Adipocyte (in vitro differentiated cells): ENCODE measurements around the gene TMPRSS6.

ENCODE experiments used
- DNase-seq: peaks from one replicate; pipeline ENCODE4 v3.0.0-alpha.2; 2015; ENCODE audit warnings: low read depth
- H3K27me3 ChIP-seq: replicated peaks from 2 replicates; pipeline ENCODE4 v1.7.0; 2013; ENCODE audit warnings: mild to moderate bottlenecking, low read length, moderate library complexity; ENCODE audit not compliant: control insufficient read depth, insufficient read depth
- H3K36me3 ChIP-seq: 2 replicates; pipeline ENCODE4 v1.7.0; 2013; ENCODE audit warnings: low read length, mild to moderate bottlenecking, moderate library complexity; ENCODE audit not compliant: control insufficient read depth, insufficient read depth, severe bottlenecking
- H3K4me1 ChIP-seq: 2 replicates; pipeline ENCODE4 v1.7.0; 2013; ENCODE audit warnings: mild to moderate bottlenecking, low read length, moderate library complexity; ENCODE audit not compliant: control insufficient read depth, insufficient read depth
- H3K4me3 ChIP-seq: 2 replicates; pipeline ENCODE4 v1.7.0; 2013; ENCODE audit warnings: mild to moderate bottlenecking, low read length, moderate library complexity
- H3K9ac ChIP-seq: 2 replicates; pipeline ENCODE4 v1.7.0; 2013; ENCODE audit warnings: mild to moderate bottlenecking, low read length, moderate library complexity
- H3K9me3 ChIP-seq: 2 replicates; pipeline ENCODE4 v1.7.0; 2013; ENCODE audit warnings: mild to moderate bottlenecking, low read length, moderate library complexity; ENCODE audit not compliant: control insufficient read depth

The TMPRSS6 gene

DNA sequence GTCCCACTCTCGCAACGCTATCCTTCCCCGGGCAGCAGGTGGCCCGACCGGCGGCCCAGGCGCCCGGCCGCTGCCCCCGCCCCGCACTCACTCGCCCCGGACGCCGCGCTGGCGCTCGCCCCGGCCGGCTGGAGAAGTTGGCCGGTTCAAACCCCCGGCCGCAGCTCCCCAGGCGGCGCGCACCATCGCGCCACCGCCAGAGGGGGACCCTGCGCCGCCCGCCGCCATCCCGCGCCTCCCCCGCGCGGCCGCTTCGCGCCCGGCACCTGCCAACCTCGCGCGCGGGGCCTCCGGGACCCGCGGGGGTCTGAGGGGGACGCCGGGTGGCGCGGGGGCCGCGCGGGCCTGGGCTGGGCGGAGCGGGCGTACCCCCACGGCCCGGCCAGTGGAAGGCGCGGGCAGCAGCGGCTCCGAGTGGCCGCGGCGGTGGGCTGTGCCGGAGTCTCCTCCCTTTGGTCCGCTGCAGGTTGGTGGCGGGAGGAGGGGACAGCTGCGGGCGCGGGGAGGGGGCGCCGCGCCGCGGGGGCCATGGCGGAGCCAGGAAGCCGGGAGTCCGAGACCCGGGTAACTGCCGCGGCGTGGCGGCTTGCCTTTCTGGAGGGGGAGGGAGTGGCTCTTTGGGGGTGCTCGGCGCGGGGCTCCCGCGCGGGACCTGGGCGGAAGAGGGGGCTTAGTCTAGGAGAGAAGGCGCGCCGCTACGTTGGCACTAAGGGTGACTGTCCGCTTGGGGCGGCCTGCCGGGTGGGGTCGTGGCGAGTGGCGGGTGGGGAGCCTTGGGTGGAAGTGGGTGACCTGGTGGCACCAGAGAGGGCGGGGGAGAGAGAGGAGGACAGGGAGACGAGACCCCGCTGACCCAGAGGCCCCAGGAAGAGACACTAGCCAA, 90.0 kb downstream of the TMPRSS6 start, which contains the start of the genes MPST and TST:
Gene MPST (plus strand): TSS at position 434 of the 883 bp plus-strand sequence. CDS start 95 bp downstream, at position 529.
Gene TST (minus strand): TSS at position 139 of the 883 bp plus-strand sequence. CDS start 715 bp downstream, outside the sequence.
- Histone ChIP-seq H3K36me3 (peaks cover 16% of the 10 kb centered on the region), H3K4me3 (peak within 1 kb of the TSS; percentile 94), H3K4me1 (peaks cover 47% of the 10 kb centered on the region), H3K27me3 (no peaks in the 10 kb centered on the region), H3K9ac (peak within 1 kb of the TSS; percentile 95), H3K9me3 (no peaks in the 10 kb centered on the region)
- DNase-seq: peak; percentile 89

GRCh38 chr22:37018815-37019308, 90.7 kb downstream of the TMPRSS6 start:
- DNase-seq: peak; percentile 79

DNA sequence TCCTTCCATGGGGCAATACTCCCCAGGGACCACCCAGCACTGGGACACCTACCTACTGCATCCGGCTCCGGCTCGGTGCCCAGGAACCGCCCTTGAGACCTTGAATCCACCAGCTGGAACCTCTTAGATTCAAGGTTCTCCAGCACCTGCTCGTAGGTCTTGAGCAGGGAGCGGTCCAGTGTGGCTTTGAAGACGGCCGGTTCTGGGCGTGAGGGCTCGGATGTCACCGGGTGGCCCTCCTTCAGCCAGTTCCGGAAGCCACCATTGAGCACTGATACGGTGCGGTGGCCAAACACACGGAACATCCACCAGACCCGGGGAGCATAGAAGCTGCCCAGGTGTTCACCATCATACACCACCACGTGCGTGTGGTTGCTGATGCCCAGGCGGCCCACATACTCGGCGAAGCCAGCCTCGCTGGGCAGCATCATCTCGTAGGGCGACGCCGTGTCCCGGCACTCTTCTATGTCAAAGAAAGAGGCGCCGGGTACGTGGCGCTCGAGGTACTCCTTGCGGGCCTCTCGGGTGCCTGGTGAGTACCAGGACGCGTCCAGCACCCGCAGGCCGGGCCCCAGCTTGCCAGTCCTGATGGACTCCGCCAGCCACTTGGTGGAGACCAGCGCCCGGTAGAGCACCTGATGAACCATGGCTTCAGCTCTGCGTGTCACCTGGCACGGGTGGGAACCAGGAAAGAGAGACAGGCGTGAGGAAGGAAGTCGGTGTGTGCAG, 91.3 kb downstream of the TMPRSS6 start:
- Histone ChIP-seq H3K4me1 (peaks cover 56% of the 10 kb centered on the region), H3K9ac (peak overlapping the region; percentile 95), H3K4me3 (peak overlapping the region; percentile 94), H3K9me3 (no peaks in the 10 kb centered on the region), H3K36me3 (peaks cover 11% of the 10 kb centered on the region), H3K27me3 (no peaks in the 10 kb centered on the region)
- no peak for DNase-seq

More at GRCh38 chr22:37018815-37019308, 90.7 kb downstream of the TMPRSS6 start:
- Histone ChIP-seq H3K27me3 (no peaks in the 10 kb centered on the region), H3K9me3 (no peaks in the 10 kb centered on the region), H3K36me3 (peaks cover 11% of the 10 kb centered on the region), H3K4me1 (peaks cover 52% of the 10 kb centered on the region), H3K9ac (peak overlapping the region; percentile 95), H3K4me3 (peak overlapping the region; percentile 94)

DNA sequence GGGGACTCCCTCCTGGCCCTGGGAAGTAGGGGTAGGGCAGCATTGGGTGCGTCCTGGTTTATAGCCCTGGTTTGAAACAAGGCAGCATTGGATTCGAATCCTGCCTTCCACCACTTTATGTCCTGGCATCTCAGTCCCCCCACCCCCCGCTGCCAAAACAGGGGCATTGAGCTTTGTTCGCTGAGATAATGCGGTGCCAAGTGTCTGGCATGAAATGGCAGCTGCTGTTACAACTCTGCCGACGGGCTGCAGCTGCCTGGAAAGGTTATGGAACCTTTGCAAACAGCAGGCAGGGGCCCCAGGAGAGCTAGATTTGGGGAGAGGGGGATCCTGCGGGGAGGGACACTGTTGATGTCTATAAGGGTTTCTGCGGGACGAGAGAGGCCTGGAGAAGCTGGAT, 92.2 kb downstream of the TMPRSS6 start:
- Histone ChIP-seq H3K27me3 (no peaks in the 10 kb centered on the region), H3K9ac (peak overlapping the region; percentile 95), H3K4me3 (peak overlapping the region; percentile 94), H3K9me3 (no peaks in the 10 kb centered on the region), H3K4me1 (peaks cover 63% of the 10 kb centered on the region), H3K36me3 (peaks cover 11% of the 10 kb centered on the region)
- DNase-seq: no peak

DNA sequence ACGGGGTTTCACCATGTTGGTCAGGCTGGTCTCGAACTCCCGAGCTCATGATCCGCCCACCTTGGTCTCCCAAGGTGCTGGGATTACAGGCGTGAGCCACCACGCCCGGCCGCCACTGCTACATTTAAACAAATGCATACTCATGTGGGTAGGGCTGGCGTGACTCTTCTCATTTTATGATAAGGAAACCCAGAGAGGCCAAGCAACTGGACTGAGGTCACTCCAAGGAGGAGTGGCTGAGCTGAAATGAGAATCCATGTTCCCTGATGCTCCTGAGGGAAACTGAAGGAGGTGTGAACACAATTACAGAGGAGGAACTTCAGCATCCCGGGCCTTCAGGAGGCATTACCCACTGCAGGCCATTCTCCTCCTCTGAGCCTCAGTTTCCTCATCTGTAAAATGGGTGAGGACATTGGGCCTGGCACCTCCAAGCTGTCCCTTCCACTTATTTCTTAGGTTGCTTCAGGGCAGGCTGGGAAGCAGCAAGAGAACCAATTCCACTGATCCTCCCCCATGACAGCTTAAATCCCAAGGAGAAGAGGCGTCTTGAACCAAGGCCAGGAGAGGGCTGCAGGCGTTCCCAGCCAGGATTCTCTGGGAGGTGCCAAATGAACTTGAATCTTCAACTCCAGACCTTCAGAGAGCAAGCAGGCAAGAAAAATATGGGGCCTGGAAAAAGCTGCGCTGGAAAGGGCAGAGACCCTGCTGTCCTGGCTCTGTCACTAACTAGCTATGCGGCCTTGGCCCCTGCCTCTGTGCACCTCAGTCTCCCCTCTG, 93.2 kb downstream of the TMPRSS6 start:
- Histone ChIP-seq H3K4me3 (peak overlapping the region; percentile 94), H3K27me3 (no peaks in the 10 kb centered on the region), H3K9me3 (no peaks in the 10 kb centered on the region), H3K9ac (peak overlapping the region; percentile 95), H3K36me3 (peaks cover 11% of the 10 kb centered on the region), H3K4me1 (peaks cover 70% of the 10 kb centered on the region)
- DNase-seq: no peak

- H3K27me3 ChIP-seq: no peaks in the 10 kb centered on the region
- no peaks in the 10 kb centered on the region for H3K9me3 ChIP-seq
- peak overlapping the region; percentile 74 for H3K9ac ChIP-seq
- no peak overlapping the region for H3K4me3 ChIP-seq
- H3K36me3 ChIP-seq: peaks cover 11% of the 10 kb centered on the region
- no peak for DNase-seq
- peaks cover 65% of the 10 kb centered on the region for H3K4me1 ChIP-seq
Measured at GRCh38 chr22:37015587-37015878, 94.0 kb downstream of the TMPRSS6 start.
